BLaER1 (cell line): ENCODE data around the gene CCAR1.
"Not testable (repeated sequence)": the region's sequence is repeated elsewhere in the genome, so short reads cannot be mapped to it uniquely, and the experiment has no call there.

Source experiments
- H3K27ac ChIP-seq: shearing (Covaris generic); formaldehyde crosslinking; 2 replicates; pipeline ENCODE4 v1.8.1; 2022
- H3K27me3 ChIP-seq: shearing (Covaris generic); formaldehyde crosslinking; 2 replicates; pipeline ENCODE4 v1.8.1; 2022
- H3K36me3 ChIP-seq: shearing (Covaris generic); formaldehyde crosslinking; 2 replicates; pipeline ENCODE4 v1.8.1; 2022
- H3K4me1 ChIP-seq: shearing (Covaris generic); formaldehyde crosslinking; 2 replicates; pipeline ENCODE4 v1.8.1; 2022
- H3K4me2 ChIP-seq: shearing (Covaris generic); formaldehyde crosslinking; 2 replicates; pipeline ENCODE4 v1.8.1; 2022
- H3K4me3 ChIP-seq: shearing (Covaris generic); formaldehyde crosslinking; 2 replicates; pipeline ENCODE4 v1.8.1; 2022
- H3K9ac ChIP-seq: shearing (Covaris generic); formaldehyde crosslinking; 2 replicates; pipeline ENCODE4 v1.8.1; 2022
- H3K9me3 ChIP-seq: shearing (Covaris generic); formaldehyde crosslinking; 2 replicates; pipeline ENCODE4 v1.8.1; 2022
- H4K20me1 ChIP-seq: shearing (Covaris generic); formaldehyde crosslinking; 2 replicates; pipeline ENCODE4 v1.8.1; 2022
- Cebpa-rat ChIP-seq: shearing (Covaris generic); IDR thresholded peaks from 2 replicates; pipeline ENCODE4 v1.8.1; 2022

The CCAR1 gene

DNA sequence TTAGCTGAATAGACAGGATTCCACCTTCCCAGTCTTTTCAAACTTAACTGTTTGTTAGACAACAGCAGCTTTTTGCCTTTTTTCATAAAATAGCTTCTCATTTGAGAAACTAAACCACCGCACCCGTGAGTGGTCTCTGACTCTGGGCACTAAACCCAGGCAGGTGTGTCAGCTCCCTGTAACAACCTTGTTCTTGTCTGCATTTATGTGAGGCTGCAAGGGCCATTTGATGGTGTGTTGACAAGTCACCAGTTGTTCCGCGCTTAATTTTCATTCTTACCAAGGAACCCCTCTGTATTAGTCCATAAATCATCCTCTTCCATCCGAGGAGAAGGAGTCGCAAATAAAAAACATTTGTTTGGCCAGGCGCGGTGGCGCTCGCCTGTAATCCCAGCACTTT lies 107.8 kb downstream of the CCAR1 start:
- Histone ChIP-seq H3K9me3 (no peaks in the 10 kb centered on the region), H3K36me3 (no peaks in the 10 kb centered on the region), H3K9ac (no peak overlapping the region), H3K27ac (no peak overlapping the region), H4K20me1 (no peaks in the 10 kb centered on the region), H3K27me3 (no peaks in the 10 kb centered on the region), H3K4me2 (peak overlapping the region; percentile 78), H3K4me1 (peaks cover 23% of the 10 kb centered on the region), H3K4me3 (no peak overlapping the region)
- TF ChIP-seq Cebpa-rat: no peak

- no peak overlapping the region for H3K4me2 ChIP-seq
- no peaks in the 10 kb centered on the region for H3K9me3 ChIP-seq
- no peaks in the 10 kb centered on the region for H4K20me1 ChIP-seq
- H3K27me3 ChIP-seq: no peaks in the 10 kb centered on the region
- peaks cover 23% of the 10 kb centered on the region for H3K4me1 ChIP-seq
- H3K27ac ChIP-seq: no peak overlapping the region
- H3K9ac ChIP-seq: no peak overlapping the region
- TF ChIP-seq Cebpa-rat: no peak
- H3K36me3 ChIP-seq: no peaks in the 10 kb centered on the region
- no peak overlapping the region for H3K4me3 ChIP-seq
Observed at GRCh38 chr10:68829521-68829920, 108.5 kb downstream of the CCAR1 start.

GRCh38 chr10:68829952-68830351 lies 108.9 kb downstream of the CCAR1 start:
- H3K9ac ChIP-seq: no peak overlapping the region
- H3K4me1 ChIP-seq: peaks cover 23% of the 10 kb centered on the region
- H3K9me3 ChIP-seq: no peaks in the 10 kb centered on the region
- no peak overlapping the region for H3K27ac ChIP-seq
- H3K36me3 ChIP-seq: no peaks in the 10 kb centered on the region
- H3K27me3 ChIP-seq: no peaks in the 10 kb centered on the region
- TF ChIP-seq Cebpa-rat: no peak
- H3K4me3 ChIP-seq: no peak overlapping the region
- no peaks in the 10 kb centered on the region for H4K20me1 ChIP-seq
- no peak overlapping the region for H3K4me2 ChIP-seq

GRCh38 chr10:68831961-68832455 lies 111.0 kb downstream of the CCAR1 start:
- TF ChIP-seq Cebpa-rat: no peak
- no peak overlapping the region for H3K4me2 ChIP-seq
- H4K20me1 ChIP-seq: no peaks in the 10 kb centered on the region
- no peaks in the 10 kb centered on the region for H3K36me3 ChIP-seq
- no peaks in the 10 kb centered on the region for H3K27me3 ChIP-seq
- H3K4me3 ChIP-seq: no peak overlapping the region
- peaks cover 12% of the 10 kb centered on the region for H3K4me1 ChIP-seq
- no peaks in the 10 kb centered on the region for H3K9me3 ChIP-seq
- no peak overlapping the region for H3K27ac ChIP-seq
- H3K9ac ChIP-seq: no peak overlapping the region

DNA sequence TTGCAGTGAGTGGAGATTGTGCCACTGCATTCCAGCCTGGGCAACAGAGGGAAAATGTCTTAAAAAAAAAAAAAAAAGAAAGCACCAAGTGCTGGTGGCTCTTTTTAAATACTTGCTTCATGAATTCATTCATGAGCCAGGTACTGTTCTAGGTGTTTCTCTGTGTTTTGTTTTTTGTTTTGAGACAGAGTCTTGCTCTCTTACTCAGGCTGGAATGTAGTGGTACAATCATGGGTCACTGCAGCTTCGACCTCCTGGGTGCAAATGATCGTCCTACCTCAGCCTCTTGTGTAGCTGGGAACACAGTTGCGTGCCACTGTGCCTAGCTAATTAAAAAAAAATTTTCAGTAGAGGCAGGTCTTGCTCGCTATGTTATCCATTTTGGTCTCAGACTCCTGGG lies 111.6 kb downstream of the CCAR1 start:
- H3K4me3 ChIP-seq: no peak overlapping the region
- no peak overlapping the region for H3K9ac ChIP-seq
- no peak for TF ChIP-seq Cebpa-rat
- H3K9me3 ChIP-seq: no peaks in the 10 kb centered on the region
- H3K4me1 ChIP-seq: peaks cover 12% of the 10 kb centered on the region
- H3K36me3 ChIP-seq: no peaks in the 10 kb centered on the region
- H3K4me2 ChIP-seq: no peak overlapping the region
- H3K27me3 ChIP-seq: no peaks in the 10 kb centered on the region
- H4K20me1 ChIP-seq: no peaks in the 10 kb centered on the region
- no peak overlapping the region for H3K27ac ChIP-seq

GRCh38 chr10:68837626-68838322 lies 116.7 kb downstream of the CCAR1 start:
- H3K9ac ChIP-seq: no peak overlapping the region
- H3K36me3 ChIP-seq: no peaks in the 10 kb centered on the region
- no peak for TF ChIP-seq Cebpa-rat
- no peak overlapping the region for H3K27ac ChIP-seq
- H4K20me1 ChIP-seq: no peaks in the 10 kb centered on the region
- H3K4me1 ChIP-seq: no peaks in the 10 kb centered on the region; the same call in 1 of the 2 replicates
- H3K9me3 ChIP-seq: no peaks in the 10 kb centered on the region
- no peaks in the 10 kb centered on the region for H3K27me3 ChIP-seq
- no peak overlapping the region for H3K4me3 ChIP-seq
- H3K4me2 ChIP-seq: no peak overlapping the region

GRCh38 chr10:68840650-68841049 lies 119.6 kb downstream of the CCAR1 start:
- H4K20me1 ChIP-seq, H3K36me3 ChIP-seq, H3K27me3 ChIP-seq, H3K9me3 ChIP-seq, H3K27ac ChIP-seq, H3K4me2 ChIP-seq, H3K9ac ChIP-seq, H3K4me1 ChIP-seq, H3K4me3 ChIP-seq: not testable (repeated sequence)
